ENCODE data around the gene EDN2.

EDN2 gene

GRCh38 chr1:41523071-41523470 lies 38.6 kb upstream of the EDN2 start:
- Mint-ChIP-seq H3K27me3 (no peaks in the 10 kb centered on the region), H3K4me1 (no peaks in the 10 kb centered on the region), H3K27ac (no peak overlapping the region), H3K9me3 (no peaks in the 10 kb centered on the region), H3K4me3 (no peak overlapping the region), H3K36me3 (peaks cover 14% of the 10 kb centered on the region)

GRCh38 chr1:41521766-41522165 lies 37.3 kb upstream of the EDN2 start:
- Mint-ChIP-seq H3K27me3 (no peaks in the 10 kb centered on the region), H3K36me3 (peaks cover 14% of the 10 kb centered on the region), H3K9me3 (no peaks in the 10 kb centered on the region), H3K27ac (no peak overlapping the region), H3K4me1 (peaks cover 4% of the 10 kb centered on the region), H3K4me3 (no peak overlapping the region)

GRCh38 chr1:41520951-41521752 lies 36.7 kb upstream of the EDN2 start:
- Mint-ChIP-seq H3K4me3 (no peak overlapping the region), H3K27ac (no peak overlapping the region), H3K4me1 (peaks cover 8% of the 10 kb centered on the region), H3K36me3 (peaks cover 14% of the 10 kb centered on the region), H3K27me3 (no peaks in the 10 kb centered on the region), H3K9me3 (no peaks in the 10 kb centered on the region)

- no peaks in the 10 kb centered on the region for H3K9me3 Mint-ChIP-seq
- H3K27me3 Mint-ChIP-seq = no peaks in the 10 kb centered on the region
- peaks cover 9% of the 10 kb centered on the region for H3K4me1 Mint-ChIP-seq
- peaks cover 14% of the 10 kb centered on the region for H3K36me3 Mint-ChIP-seq
- no peak overlapping the region for H3K27ac Mint-ChIP-seq
- H3K4me3 Mint-ChIP-seq = no peak overlapping the region
These were observed 35.2 kb upstream of the EDN2 start for GRCh38 chr1:41519667-41520066.

GRCh38 chr1:41518471-41518870 lies 34.0 kb upstream of the EDN2 start:
- H3K4me3 Mint-ChIP-seq = no peak overlapping the region
- no peaks in the 10 kb centered on the region for H3K27me3 Mint-ChIP-seq
- H3K27ac Mint-ChIP-seq = no peak overlapping the region
- no peaks in the 10 kb centered on the region for H3K9me3 Mint-ChIP-seq
- H3K4me1 Mint-ChIP-seq = peaks cover 9% of the 10 kb centered on the region
- peaks cover 14% of the 10 kb centered on the region for H3K36me3 Mint-ChIP-seq

- H3K9me3 Mint-ChIP-seq = no peaks in the 10 kb centered on the region
- peak overlapping the region; percentile 54 for H3K4me3 Mint-ChIP-seq
- H3K27ac Mint-ChIP-seq = no peak overlapping the region
These were observed 32.6 kb upstream of the EDN2 start for GRCh38 chr1:41517062-41517438.

GRCh38 chr1:41516168-41517061 lies 31.9 kb upstream of the EDN2 start:
- H3K27ac Mint-ChIP-seq = peak overlapping the region; percentile 80

More at GRCh38 chr1:41517062-41517438, 32.6 kb upstream of the EDN2 start:
- H3K27me3 Mint-ChIP-seq = no peaks in the 10 kb centered on the region
- H3K36me3 Mint-ChIP-seq = peaks cover 8% of the 10 kb centered on the region
- peaks cover 9% of the 10 kb centered on the region for H3K4me1 Mint-ChIP-seq

GRCh38 chr1:41515778-41516167 lies 31.3 kb upstream of the EDN2 start:
- Mint-ChIP-seq H3K27me3 (no peaks in the 10 kb centered on the region), H3K27ac (peak overlapping the region; percentile 37), H3K9me3 (no peaks in the 10 kb centered on the region), H3K36me3 (peaks cover 6% of the 10 kb centered on the region), H3K4me3 (no peak overlapping the region), H3K4me1 (peaks cover 9% of the 10 kb centered on the region)

More at GRCh38 chr1:41516168-41517061, 31.9 kb upstream of the EDN2 start:
- Mint-ChIP-seq H3K4me1 (peaks cover 9% of the 10 kb centered on the region), H3K9me3 (no peaks in the 10 kb centered on the region), H3K36me3 (peaks cover 8% of the 10 kb centered on the region), H3K4me3 (peak overlapping the region; percentile 54), H3K27me3 (no peaks in the 10 kb centered on the region)

- no peak overlapping the region for H3K27ac Mint-ChIP-seq
- H3K4me3 Mint-ChIP-seq = no peak overlapping the region
- peaks cover 6% of the 10 kb centered on the region for H3K36me3 Mint-ChIP-seq
- no peaks in the 10 kb centered on the region for H3K9me3 Mint-ChIP-seq
- H3K27me3 Mint-ChIP-seq = no peaks in the 10 kb centered on the region
- peaks cover 9% of the 10 kb centered on the region for H3K4me1 Mint-ChIP-seq
These were observed 30.7 kb upstream of the EDN2 start for GRCh38 chr1:41515131-41515678.

GRCh38 chr1:41514381-41514780 lies 29.9 kb upstream of the EDN2 start:
- Mint-ChIP-seq H3K4me3 (no peak overlapping the region), H3K9me3 (no peaks in the 10 kb centered on the region), H3K36me3 (peaks cover 5% of the 10 kb centered on the region), H3K27ac (no peak overlapping the region), H3K4me1 (peaks cover 9% of the 10 kb centered on the region), H3K27me3 (no peaks in the 10 kb centered on the region)

GRCh38 chr1:41513383-41513735 lies 28.9 kb upstream of the EDN2 start:
- Mint-ChIP-seq H3K9me3 (no peaks in the 10 kb centered on the region), H3K4me1 (peaks cover 9% of the 10 kb centered on the region), H3K27ac (no peak overlapping the region), H3K27me3 (no peaks in the 10 kb centered on the region), H3K4me3 (no peak overlapping the region), H3K36me3 (peaks cover 5% of the 10 kb centered on the region)

GRCh38 chr1:41512701-41513382 lies 28.4 kb upstream of the EDN2 start:
- Mint-ChIP-seq H3K36me3 (peaks cover 5% of the 10 kb centered on the region), H3K4me3 (no peak overlapping the region), H3K27ac (peak overlapping the region; percentile 23), H3K27me3 (no peaks in the 10 kb centered on the region), H3K4me1 (peaks cover 9% of the 10 kb centered on the region), H3K9me3 (no peaks in the 10 kb centered on the region)

GRCh38 chr1:41511239-41511540 lies 26.7 kb upstream of the EDN2 start:
- Mint-ChIP-seq H3K4me1 (peaks cover 1% of the 10 kb centered on the region), H3K27me3 (no peaks in the 10 kb centered on the region), H3K36me3 (peaks cover 5% of the 10 kb centered on the region), H3K4me3 (no peak overlapping the region), H3K27ac (peak overlapping the region; percentile 81), H3K9me3 (no peaks in the 10 kb centered on the region)

GRCh38 chr1:41510531-41511238 lies 26.2 kb upstream of the EDN2 start:
- Mint-ChIP-seq H3K27ac (peak overlapping the region; percentile 81), H3K4me1 (no peaks in the 10 kb centered on the region), H3K36me3 (peaks cover 5% of the 10 kb centered on the region), H3K4me3 (peak overlapping the region; percentile 4), H3K9me3 (no peaks in the 10 kb centered on the region), H3K27me3 (no peaks in the 10 kb centered on the region)

- H3K4me1 Mint-ChIP-seq = no peaks in the 10 kb centered on the region
- no peaks in the 10 kb centered on the region for H3K27me3 Mint-ChIP-seq
- peaks cover 5% of the 10 kb centered on the region for H3K36me3 Mint-ChIP-seq
- H3K4me3 Mint-ChIP-seq = no peak overlapping the region
- H3K27ac Mint-ChIP-seq = peak overlapping the region; percentile 65
- no peaks in the 10 kb centered on the region for H3K9me3 Mint-ChIP-seq
These were observed 24.8 kb upstream of the EDN2 start for GRCh38 chr1:41509270-41509671.

Data from activated naive CD4-positive, alpha-beta T cell treated with anti-CD3 and anti-CD28 coated beads, Interleukin-2, amount 50 U/mL, for 24 hours (primary cell).